Activated T-cell treated with anti-CD3 and anti-CD28 coated beads for 48 hours (primary cell): ENCODE data around the gene RAPGEF2.

Experiments used
- DNase-seq: peaks from one replicate; pipeline ENCODE4 v3.0.0-alpha.2; 2020; ENCODE audit warnings: low read depth

RAPGEF2 gene

DNA sequence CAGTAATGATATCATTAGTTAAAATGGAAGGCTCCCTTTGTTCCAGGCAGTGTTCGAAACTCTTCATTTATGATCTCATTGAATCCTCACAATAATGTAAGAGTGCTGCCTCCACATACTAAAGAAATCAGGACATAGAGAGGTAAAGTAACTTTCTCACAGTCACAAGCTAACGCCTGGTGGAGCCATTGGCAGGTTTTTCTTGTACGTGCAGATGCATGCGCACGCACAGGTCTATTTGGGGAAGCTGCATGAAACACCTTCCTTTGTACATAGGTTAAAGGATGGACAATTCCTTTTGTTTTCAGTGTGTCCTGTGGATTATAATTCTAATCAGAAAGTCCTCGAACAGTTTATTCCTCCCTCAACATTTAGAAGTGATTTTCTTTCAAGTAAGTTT, 176.2 kb downstream of the RAPGEF2 start:
- no peak for DNase-seq

DNA sequence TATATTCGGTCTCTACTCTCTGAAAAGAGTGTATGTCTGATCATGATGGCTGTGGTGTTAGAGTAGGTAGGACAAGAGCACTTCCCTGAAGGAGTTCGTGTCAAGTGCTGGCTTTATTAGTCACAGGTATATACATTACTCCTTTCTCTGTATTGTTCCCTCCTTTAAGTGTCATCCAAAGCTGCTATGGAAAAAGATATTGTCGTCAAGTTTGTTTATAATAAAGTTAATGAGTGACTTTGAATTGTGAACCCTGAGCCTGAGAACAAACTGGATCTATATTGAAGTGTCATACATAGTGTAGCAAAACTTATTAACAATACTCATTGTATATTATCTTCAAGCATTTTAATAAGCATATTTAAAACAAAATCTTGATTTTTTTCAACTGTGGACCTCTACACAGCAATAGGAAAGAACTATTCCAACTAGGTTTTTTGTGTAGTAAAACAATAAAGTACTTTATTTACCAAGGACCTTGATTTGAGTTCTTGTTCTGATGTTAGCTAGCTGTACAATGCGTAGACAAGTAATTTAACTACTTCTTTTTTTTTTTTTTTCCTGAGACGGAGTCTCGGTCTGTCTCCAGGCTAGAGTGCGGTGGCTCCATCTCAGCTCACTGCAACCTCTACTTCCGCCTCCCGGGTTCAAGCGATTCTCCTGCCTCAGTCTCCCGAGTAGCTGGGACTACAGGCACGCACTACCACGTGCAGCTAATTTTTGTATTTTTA, 177.7 kb downstream of the RAPGEF2 start:
- DNase-seq, result no peak

DNA sequence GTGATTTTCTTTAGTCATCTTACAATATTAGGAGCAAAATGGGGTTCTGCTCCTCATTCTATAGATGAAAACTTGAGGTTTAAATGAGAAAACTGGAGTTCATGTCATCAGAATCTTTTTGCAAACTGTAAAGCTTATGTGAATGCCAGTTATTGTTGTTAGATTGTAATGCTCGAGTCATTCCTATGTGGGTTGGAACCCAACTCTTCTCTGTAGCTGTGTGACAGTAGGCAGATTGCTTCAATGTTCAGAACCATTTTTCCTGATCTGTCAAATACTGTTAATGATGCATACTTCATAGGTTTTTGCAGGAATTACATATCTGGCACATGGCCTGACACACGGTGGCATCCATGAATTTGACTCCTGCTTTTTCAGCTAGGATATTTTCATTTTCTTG, 178.9 kb downstream of the RAPGEF2 start:
- no peak for DNase-seq

DNA sequence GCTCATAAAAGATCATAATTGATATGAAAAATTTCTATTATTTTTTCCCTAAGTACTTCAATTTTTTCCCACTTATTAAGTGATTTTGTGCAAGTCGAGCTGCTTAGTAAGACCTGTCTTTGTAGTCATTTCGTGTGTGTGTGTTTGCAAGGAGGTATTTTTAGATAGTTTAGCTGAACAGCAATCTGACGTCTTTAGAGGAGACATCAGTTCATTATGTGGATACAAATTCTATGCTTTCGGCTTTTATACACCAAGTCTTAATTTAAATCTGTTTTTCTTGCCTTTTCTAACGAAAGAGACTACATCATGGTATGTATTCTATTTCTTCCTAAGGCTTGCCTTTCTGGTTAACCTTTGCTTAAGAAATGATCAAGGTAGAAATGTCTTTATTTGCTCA, 179.4 kb downstream of the RAPGEF2 start:
- DNase-seq, result no peak

DNA sequence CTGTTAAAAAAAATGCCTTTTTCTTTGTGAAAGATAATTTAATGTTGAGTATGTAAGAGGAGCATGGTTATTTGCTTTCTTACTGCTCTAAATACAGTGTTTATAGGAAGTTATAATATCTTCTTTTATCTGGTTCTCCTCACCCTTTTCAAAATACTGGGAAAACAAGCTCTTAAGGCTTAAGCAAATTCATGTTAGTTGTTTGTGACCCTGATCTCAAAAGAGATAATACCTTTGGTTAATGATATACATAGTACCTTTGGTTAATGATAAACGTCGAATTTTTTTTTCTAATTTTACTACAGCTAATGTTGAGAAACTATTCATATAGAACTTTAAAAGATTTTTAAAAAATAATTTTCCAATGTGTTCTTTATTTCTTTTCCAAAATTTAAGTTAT, 180.1 kb downstream of the RAPGEF2 start:
- no peak for DNase-seq

DNA sequence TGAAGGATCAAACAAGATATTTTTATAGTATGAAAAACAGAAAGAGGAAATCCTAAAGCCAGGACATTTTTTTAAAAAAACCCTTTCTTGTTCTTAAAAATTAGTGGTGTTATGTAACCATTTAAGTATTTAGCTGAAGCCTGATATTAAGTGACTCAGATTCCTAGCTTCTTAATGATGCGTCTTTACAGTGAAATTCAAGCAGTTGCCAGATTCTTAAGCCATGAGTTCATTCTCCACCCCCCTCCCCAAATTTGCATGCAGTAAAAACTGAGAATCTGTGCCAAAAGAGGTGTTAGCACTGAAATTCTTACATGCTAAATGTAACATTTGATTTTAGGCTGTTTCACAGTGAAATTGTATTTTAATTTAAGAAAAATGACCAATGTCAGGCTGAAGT, 180.8 kb downstream of the RAPGEF2 start:
- no peak for DNase-seq

DNA sequence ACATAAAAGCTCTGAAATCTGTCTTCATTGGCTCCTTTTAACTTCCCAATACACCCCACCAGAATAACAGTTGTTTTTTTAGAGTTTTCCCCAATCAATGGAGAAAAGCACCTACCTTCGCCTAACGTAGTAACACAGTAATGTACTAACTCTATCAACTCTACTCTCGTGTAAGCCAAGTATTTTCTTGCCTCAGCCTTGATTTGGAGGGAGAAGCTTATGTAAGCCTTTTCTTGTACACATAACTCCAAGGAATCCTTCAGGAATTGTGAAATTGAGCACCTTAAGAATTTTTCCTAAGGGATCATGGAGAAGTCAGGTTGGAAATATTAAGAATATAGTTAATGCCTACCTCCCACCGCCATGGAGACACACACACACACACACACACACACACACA, 181.2 kb downstream of the RAPGEF2 start:
- DNase-seq, result no peak

DNA sequence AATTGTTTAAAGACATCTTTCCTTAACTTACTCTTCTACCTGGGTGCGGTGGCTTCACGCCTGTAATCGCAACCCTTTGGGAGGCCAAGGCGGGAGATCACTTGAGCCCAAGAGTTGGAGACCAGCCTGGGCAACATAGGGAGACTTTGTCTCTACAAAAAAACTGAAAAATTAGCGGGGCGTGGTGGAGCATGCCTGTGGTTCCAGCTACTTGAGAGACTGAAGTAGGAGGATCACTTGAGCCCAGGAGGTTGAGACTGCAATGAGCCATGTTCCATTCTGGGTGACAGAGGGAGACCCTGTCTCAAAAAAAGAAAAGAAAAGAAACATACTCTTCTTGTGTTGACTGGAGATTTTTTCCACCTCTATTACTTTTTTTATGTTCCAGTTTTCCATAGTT, 181.9 kb downstream of the RAPGEF2 start:
- no peak for DNase-seq

DNA sequence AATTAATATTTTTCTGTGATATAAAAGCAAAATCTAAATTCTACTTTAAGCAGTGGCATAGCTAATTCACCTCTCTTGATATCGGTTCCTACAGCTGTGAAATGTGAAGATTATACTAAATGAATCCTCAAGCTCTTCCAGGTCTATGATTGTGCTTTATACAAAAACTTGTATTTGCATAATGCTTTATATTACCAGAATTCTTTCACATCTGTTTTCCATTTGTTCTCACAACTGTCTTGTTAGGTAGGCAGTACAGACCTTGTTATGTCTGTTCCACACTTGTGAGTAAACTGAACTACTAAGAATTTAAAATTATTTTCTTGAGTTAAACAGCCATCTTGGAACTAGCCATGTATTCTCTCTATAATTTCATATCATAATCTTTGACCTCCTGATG, 184.9 kb downstream of the RAPGEF2 start:
- no peak for DNase-seq

DNA sequence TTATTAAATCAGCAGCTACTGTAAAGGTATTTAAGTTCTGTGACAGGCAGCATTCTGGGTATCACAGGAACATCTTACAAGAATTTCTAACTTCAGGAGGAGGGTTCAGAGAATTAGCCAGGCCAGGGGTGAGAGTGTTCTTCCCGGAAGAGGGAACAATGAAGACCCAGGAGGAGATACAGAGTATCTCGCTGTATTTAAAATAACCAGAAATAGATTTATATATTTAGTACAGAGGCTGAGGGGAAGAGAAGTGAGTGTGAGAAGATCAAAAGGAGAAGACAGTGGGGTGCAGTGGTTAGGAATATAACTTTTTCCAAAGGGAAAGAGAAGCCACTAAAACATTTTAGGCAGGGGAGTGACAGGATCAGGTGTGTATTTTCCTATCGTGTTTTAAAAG, 186.8 kb downstream of the RAPGEF2 start:
- no peak for DNase-seq

DNA sequence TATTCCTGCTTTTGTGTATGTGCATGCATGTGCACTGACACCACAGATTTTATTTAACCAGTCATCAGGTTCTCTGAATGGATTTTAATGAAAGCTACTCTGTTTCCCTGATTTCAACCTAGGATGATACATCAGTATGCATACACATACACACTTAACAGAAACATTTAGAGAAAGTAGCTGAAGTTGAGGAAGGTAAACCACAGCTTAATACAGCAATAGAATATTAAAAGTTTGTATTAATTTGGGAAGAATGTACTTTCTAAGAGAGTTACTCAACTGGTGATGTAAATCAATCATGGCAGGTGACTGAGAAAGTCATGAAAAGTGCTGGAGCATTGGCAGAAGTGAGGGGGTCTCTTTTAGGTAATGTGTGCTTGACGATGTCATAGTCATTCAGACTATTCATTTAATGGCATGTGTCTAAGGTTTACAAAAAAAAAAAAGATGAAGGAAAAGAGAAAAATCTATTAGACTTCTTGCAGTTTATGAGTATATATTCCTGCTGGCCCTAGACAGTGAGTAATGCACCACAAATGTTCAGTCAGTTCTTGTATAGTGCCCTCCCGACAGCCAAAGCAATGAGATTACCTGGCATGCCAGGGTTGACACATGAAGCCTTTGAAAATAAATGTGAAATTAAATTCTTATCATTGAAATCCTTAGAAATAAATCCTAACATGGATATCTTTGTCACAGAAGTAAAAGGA, 187.6 kb downstream of the RAPGEF2 start:
- no peak for DNase-seq

DNA sequence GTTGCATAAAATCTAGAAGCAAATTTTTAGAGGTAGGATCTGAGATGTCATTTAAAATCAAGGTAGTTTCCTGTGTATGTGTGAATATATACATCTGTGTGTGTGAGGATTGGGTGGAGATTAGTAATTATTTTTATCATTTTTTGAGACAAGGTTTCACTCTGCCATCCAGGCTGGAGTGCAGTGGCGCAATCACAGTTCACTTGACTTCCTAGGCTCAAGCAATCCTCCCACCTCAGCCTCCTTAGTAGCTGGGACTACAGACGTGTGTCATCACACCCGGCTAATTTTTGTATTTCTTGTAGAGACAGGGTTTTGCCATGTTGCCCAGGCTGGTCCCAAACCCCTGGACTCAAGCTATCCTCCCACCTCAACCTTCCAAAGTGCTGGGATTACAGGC, 188.3 kb downstream of the RAPGEF2 start:
- DNase-seq, result no peak

DNA sequence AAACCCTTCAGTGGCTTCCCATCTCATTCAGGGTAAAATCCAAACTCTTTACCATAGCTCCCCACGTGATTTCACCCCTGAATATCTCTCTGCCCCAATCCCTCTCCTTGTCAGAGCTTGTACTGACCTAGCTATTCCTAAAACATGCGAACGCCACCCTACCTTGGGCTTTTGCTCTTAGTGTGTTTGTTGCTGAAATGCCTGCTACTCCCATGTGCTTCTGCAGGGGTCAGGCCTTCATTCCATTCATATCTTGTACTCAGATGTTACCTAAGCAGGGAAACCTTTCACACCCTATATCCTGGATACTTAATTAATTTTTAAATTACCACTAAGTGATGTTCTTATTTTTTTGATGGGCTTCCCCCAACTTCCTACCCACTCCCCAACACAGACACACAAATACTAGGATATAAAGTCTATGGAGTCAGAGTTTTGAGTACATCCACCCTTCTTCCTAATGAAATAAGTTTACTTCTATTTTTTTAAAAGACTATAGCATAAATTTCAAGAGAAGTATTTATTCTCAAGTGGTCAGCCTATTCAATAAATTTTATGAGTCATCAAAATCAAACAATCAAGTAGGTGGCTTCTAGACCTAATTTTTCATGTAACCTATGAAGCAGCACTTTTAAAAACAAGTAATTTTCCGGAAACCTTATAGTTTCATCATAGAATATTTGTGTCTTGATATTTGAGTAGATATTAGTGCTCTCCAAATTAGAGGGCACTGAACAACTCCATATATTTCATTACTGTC, 189.4 kb downstream of the RAPGEF2 start:
- DNase-seq, result no peak

DNA sequence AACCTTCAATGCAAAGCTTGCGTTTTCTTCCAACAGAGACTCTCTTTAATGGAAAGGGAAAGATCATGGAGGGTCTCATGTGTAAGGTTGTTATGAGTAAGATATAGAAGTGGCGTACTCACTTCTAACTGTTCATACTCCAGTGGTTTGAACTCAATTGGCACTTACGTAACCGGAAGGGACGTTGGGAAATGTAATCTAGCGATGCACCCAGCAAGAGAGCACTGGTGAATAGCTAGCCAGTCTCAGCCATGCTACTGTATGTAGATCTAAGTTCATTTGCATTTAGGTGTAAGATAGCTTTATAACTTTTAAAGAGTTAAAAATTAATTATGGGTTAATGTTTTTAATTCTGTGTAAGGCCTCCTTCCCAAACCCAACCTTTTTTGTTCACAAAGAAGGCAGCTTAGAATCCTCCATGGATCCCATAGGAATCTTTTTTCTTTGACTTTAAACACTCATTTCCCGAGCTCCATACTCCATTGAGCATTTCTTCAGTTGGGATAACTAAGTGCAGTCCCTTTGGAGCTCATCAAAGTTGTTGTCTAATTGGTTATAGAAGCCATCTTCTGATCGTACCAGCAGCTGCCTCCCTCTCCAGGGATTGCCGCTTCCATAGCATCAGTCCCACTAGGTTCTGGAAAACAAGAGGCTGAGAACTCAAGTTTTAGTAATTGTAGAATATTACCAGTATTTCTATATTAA, 191.1 kb downstream of the RAPGEF2 start:
- DNase-seq, result no peak

DNA sequence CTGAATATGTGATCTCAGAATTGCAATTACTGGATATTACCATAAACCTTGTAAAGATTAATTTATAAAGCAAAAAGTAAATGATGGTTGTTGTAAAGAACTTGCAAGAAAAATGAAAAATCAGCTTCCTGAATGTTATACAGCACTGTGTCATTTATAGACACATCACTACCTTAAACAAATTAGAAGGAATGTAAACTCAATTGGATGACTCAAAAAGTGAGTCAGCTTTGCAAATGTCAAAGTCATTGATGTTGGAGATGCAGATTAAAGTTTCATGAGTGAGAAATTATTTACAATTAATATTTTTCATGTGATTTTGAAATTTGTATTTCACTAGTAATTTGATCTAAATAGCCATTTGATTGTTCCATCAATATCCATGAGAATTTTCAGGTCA, 193.2 kb downstream of the RAPGEF2 start:
- no peak for DNase-seq

DNA sequence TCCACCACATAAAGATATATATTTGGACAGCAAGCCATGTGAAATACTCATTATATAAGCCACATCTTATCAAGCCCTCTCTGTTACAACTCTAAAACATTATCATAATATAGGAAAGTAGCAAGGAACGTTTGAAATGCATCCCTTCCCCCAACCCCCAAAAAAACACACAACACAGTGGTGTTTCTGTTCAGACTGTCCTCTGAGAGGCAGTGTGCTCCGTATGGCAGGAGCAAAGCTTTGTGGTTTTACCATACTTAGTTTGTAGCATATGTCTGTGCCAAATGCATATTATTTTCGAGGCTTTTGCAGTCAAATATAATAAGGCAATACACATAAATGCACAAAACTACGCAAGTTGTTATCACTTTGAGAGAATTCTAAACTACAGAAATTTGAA, 194.2 kb downstream of the RAPGEF2 start:
- DNase-seq, result no peak

DNA sequence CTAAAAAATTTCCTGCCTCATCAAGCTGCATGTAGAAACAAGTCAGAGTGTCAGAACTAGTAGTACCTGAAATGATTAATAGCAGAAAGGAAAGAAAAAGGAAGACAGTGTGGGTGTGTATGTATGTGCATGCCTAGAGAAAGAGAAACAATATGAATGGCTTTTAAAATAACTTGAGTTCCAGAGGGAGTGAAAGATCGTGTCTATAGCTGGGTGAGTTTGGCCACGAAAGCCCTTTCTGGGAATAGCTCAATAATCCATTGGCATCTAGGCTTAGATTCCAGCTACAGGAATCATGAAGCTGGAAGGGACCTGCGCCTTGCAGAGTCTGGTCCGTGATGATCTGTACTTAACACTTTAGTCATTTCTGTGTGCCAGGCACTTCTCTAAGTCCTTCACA, 195.6 kb downstream of the RAPGEF2 start:
- DNase-seq, result no peak

DNA sequence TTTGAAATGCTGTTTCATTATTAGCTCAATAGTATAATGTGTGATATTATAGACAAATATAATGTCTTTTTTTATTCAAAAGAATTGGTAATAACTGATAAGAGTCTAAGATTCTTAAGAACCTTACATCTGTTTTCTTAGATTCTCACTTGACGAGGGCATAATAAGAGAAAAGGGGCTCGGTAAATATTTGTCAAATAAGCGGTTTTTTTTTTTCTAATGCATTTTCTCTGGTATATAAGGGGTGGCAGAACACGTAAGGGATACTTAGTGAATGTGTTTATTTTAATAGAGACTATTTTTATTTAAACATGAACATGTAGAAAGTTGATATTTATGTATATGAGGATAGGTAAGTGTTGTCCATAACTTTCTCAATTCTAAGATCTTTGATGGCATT, 200.6 kb downstream of the RAPGEF2 start:
- no peak for DNase-seq

DNA sequence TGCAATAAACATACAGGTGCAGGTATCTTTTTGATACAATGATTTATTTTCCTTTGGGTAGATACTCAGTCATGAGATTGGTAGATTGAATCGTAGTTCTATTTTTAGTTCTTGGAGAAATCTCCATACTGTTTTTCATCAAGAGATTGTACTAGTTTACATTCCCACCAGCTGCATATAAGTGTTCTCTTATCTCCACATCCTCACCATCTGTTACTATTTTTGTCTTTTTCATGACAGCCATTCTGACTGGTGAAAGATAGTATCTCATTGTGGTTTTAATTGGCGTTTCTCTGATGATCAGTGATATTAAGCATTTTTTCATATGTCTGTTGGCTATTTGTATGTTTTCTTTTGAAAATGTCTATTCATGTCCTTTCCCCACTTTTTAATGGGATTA, 202.2 kb downstream of the RAPGEF2 start:
- DNase-seq, result no peak

DNA sequence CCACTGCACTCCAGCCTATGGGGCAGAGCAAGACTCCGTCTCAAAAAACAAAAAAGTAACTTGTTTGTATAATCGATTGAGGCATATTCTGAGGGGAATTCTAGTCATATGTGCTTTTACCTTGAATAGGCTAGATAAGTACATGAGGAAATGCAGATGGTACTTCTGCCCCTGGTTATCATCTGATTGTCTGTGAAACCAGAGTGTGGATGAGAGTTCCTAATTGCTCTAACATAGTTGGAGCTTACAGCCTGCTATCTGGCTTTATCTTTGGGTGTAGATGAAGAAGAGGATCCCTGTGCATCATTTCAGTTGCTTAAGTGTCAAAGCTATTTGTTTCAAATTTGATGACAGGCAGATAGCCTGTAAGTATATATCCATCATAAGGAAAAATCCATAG, 205.1 kb downstream of the RAPGEF2 start:
- no peak for DNase-seq

DNA sequence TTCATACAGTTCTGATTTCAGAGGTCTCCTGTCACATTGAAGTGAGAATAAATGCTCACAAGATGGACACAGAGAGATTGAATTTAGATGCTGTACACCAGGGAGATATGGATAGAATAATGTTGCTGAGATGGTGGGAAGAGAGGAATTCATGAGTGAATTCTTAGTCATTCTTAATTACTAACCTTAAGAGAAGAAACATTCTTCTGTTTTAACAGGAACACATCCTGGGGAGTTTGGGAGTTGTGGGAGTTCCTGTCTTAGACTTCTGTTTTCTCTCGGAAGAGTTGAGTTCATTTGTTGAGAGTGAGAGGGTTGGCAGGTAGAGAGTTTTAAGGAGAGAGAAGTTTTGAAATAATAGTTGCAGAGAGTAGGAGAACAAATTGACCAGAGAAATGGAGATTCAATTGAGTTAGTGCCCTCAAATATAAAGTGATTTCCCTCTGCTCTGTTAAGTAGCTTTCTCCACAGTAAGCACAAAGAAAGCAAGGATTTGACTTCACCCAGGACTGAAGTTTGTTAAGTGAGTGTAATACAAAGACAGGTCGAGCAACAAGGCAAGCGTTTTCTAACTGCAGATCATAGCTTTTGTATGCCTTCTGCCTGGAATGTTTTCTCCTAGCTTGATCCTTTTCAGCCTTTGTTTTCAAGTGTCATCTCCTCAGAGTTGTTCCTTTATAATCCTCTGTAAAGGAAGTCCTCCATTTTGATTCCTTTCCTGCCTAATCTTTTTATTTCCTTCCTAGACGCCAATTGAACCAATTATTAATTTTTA, 205.9 kb downstream of the RAPGEF2 start:
- DNase-seq, result no peak

DNA sequence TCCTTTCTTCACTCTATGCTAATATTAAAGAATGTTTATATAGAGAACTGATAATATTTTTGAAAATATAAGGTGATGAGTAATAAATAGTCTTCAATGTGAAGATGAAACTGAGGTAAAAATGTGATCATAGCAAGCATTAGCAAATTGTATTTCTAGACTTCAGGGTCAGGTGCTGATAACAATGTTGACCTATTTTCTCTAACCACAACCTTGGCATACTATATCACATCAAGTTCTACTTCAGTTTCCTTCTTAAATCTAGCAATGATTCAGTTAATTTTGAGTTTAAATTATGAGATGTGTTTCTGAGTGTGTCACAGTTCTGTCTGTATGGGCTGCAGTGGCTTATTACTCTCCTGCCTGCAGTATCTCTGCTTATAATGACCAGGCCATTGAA, 209.4 kb downstream of the RAPGEF2 start:
- DNase-seq, result no peak
